NCI-H2029 (cell line): ENCODE measurements around the gene FLT4.
"Not testable (repeated sequence)": the region's sequence is repeated elsewhere in the genome, so short reads cannot be mapped to it uniquely, and the experiment has no call there.

ENCODE experiments used
- DNase-seq: peaks from one replicate; lab custom pipeline; 2025; lab: John Stamatoyannopoulos, UW

The FLT4 gene

DNA sequence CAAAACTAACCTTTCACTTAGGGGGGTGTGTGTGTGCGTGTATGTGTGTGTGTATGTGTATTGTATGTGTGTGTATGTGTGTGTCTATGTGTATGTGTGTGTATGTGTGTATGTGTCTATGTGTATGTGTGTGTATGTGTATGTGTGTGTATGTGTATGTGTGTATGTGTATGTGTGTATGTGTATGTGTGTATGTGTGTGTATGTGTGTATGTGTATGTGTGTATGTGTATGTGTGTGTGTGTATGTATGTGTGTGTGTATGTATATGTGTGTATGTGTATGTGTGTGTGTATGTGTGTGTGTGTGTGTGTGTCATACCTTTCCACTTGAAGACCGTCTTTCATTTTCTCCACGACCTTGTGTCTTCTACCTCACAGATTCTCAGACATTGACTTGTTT, 20.8 kb upstream of the FLT4 start:
- DNase-seq: no peak

- no peak for DNase-seq
Observed at GRCh38 chr5:180669661-180670060, 20.3 kb upstream of the FLT4 start.

GRCh38 chr5:180668835-180669596, 19.6 kb upstream of the FLT4 start:
- no peak for DNase-seq

GRCh38 chr5:180666812-180667211, 17.4 kb upstream of the FLT4 start:
- DNase-seq: no peak

DNA sequence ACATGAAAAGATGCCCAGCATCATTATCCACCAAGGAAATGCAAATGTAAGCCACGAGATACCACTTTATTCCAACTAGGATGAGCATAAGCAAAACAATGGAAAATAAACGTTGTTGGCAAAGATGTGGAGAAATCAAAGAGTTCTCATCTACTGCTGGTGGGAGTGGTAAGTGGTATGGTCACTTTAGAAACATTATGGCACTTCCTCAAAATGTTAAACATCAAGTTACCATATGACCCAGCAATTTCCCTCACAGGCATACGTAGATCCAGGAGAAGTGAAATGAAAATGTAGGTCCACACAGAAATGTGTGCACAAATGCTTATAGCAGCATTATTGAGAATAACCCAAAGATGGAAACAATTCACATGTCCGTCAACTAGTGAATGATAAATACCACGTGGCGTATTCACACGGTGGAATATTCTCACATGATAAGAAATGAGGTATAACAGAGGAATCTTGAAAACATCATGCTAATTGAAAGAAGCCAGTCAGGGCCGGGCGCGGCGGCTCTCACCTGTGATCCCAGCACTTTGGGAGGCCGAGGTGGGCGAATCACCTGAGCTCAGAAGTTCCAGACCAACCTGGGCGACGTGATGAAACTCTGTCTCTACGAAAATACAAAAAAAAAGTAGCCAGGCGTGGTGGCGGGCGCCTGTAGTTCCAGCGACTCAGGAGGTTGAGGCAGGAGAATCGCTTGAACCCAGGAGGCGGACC, 16.4 kb upstream of the FLT4 start:
- no peak for DNase-seq

DNA sequence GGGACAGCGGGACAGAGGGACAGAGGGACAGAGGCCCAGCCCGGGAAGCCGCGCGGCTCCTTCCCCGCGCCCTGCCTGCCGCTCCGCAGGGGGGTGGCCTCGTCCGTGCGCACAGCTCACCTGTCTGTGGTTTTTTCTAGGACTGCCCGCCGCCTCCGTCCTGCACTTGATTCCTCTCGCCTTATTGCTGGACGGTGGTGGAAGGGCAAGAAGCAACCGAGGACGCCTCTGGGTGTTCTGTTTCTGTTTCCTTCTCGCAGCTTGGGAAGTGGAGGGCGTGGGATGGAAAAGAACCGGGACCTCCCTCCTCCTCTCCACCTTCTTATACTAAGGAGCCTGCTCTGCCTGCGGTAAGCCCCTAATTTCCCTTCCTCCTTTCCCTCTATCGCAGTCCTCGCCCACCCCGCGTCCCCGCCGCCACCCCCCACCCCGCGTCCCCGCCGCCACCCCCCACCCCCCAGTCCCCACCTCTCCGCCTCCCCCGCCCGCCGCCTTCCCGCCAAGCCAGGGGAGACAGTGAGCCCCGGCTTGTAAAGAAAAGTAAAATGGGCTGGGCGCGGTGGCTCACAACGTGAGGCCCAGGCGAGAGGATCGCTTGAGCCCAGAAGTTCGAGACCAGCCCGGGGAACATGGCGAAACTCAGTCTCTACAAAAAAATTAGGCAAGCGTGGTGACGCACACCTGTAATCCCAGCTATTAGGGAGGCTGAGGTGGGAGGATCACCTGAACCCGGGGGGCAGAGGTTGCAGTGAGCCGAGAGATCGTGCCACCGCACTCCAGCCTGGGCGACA, 9.6 kb upstream of the FLT4 start:
- DNase-seq: no peak

- not testable (repeated sequence) for DNase-seq
Observed at GRCh38 chr5:180655243-180655642, 5.8 kb upstream of the FLT4 start.

DNA sequence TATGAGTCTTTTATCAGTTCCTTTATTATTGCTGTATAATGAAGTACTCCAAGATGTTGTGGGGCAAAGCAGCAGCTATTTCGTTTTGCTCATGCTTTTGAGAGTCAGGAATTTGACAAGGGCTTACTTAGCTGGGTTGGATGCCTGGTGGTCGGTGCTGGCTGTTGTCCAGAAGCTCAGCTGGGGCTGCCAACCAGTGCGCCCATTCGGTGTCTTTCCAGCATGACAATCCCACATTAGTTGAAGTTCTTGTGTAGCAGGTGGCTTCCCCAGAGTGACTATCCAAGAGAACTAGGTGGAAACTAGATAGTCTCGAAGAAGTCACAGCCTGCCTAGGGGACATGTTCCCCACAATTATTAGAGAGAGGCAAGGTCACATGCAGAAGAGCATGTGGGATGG, 3.4 kb upstream of the FLT4 start:
- DNase-seq: no peak

DNA sequence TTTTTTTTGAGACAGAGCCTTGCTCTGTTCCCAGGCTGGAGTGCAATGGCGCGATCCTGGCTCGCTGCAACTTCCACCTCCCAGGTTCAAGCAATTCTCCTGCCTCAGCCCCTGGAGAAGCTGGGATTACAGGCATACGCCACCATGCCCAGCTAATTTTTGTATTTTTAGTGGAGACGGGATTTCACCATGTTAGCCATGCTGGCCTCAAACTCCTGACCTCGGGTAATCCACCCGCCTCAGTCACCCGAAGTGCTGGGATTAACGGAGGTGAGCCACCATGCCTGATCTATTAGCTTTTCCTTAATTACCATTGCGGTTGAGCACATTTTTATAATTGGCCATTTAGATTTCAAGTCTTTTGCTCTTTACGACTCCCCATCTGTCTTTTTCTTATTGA, 2.9 kb upstream of the FLT4 start:
- DNase-seq: no peak

- DNase-seq: no peak
Observed at GRCh38 chr5:180648658-180649296, 623 bp downstream of the FLT4 start.

- no peak for DNase-seq
Observed at GRCh38 chr5:180647941-180648500, 1.4 kb downstream of the FLT4 start.

DNA sequence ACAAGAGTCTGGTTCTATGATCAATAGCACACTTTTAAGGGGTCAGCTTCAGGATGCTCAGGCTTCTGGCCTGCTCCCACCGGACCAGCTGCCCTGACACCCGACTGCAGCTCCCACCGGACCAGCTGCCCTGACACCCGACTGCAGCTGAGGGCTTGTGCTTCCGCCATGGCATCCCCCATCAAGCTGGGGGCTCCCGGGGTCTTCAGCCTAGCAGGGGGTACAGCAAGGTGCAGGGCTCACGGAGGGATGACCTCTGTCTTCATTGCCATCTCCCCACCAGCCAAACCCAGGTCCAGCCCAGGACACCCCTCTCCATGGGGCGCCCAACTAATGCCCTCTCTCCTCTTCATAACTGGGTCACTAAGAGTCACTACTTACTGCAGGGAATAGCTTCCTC, 1.9 kb downstream of the FLT4 start:
- DNase-seq: no peak

GRCh38 chr5:180646963-180647305, 2.5 kb downstream of the FLT4 start:
- DNase-seq: no peak

- DNase-seq: no peak
Observed at GRCh38 chr5:180646289-180646962, 3.0 kb downstream of the FLT4 start.

DNA sequence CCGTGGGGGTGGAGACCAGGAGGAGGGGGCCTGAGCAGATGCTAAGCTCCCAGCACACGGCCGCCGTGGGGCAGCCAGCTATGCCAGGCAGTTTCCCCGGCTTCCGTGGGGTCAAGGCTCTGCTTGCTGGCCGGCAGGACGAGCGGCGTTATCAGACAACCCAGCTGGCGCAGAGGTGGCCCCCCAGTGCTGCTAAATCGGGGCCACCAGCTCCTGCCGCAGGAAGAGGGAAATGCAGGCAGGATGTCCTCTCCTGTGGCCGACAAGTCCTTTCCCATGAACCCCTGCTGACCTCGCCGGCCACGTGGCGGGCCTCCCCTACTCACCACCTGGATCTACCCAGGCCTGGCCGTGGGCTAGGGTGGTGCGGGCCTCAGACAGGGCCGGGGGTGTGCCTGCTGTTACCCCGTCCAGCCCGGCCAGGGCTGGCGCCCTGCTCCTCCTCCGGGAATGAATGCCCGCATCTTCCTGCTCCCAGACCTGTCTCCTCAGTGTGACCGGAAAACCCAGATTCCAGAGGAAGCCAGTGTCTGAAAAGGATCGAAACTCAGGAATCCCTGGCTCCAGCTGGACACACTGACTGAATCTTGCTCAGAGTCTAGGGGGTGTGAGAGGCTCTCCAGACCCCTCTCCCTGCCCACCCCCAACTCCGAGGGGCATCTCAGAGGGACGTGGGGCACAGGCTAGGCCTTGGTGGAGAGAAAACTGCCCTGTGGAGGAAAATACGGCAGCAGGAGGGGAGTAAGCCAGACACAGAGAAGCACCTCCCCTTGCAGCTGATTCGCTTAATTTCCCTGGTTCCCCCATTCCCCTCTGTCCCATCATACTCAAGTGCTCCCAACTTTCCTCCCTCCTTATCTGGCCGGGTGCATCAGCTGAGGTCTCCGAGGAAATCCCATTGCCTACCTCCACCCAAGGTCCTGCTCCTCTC, 3.9 kb downstream of the FLT4 start:
- DNase-seq: no peak

DNA sequence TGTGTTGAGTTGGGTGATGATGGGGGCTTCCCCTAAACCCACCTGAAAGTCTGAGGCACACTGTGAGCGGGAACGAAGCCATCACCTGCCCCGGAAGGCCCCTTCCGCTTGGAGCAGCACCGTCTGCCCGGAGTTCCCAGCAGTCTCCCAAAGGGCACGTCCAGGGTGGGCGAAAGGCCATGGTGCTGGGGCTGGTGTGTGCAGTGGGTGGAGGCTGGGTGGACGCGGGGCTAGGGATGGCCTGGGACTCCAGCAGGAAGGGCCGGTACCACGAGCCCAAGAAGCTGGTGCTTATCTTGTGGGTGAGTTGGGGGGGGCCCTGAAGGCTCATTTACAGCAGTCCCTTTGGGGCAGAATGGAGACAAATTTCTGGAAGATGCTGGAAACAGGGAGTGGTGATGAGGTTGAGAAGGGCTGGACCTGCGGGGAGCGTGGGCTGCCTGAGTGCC, 4.6 kb downstream of the FLT4 start:
- DNase-seq: no peak

- DNase-seq: no peak
Observed at GRCh38 chr5:180644129-180644824, 5.1 kb downstream of the FLT4 start.

- DNase-seq: no peak
Observed at GRCh38 chr5:180643191-180643851, 6.1 kb downstream of the FLT4 start.

DNA sequence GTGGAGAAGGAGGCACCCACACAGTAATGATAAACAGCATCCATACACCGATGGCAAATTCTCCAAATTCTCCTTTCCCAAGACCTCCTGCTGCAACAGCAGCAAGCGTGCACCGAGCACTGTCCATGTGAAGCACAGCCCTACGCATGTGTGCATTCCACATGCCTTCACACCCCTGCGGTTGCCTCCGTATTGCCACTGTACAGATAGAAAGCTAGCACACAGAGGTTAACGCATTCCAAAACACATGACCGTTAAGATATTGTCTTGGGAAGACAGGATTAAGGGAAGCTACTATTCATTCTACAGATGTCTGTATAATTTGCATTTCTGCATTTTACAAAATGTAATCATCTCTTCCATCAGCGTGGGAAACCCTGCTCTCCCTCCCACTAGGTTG, 6.6 kb downstream of the FLT4 start:
- no peak for DNase-seq
